Pancreas (tissue), 10 donors: ENCODE results near the gene USP10. TPM values are rescaled to one million over a fixed set of nuclear protein-coding genes. Genes with fewer than 3 reads are reported as not detected.

Experiments used
- ATAC-seq, 4 donors: fragments of 200-7000 bp; cut with Tn5 transposase; one replicate each; pipeline versions ENCODE4 v1.8.0 to v1.9.1; 2020; ENCODE audit warnings: mild to moderate bottlenecking in 4 of 4, moderate library complexity in 4 of 4
- DNase-seq, 6 donors: peaks; one replicate each; pipeline ENCODE4 v3.0.0-alpha.2; 2020
- FAIRE-seq: peaks from 2 replicates; lab custom pipeline; 2012; peaks lifted over from hg19 to GRCh38; lab: Jason Lieb, UNC
- H3K27ac ChIP-seq, 4 donors: fragments of 200-600 bp; sonication (generic); 1 replicate in 3 of 4; 2 replicates in 1 of 4; pipeline versions ENCODE4 v1.5.0 to v1.8.0; 2020
- H3K27me3 ChIP-seq, 4 donors: fragments of 200-600 bp; one replicate each; pipeline ENCODE4 v1.8.0; 2021
- H3K36me3 ChIP-seq, 3 donors: fragments of 200-600 bp; sonication (generic) in 1 of 3; one replicate each; pipeline versions ENCODE4 v1.5.0 to v1.8.0; 2020 to 2021
- H3K4me1 ChIP-seq, 3 donors: fragments of 200-600 bp; one replicate each; pipeline ENCODE4 v1.8.0; 2021
- H3K4me3 ChIP-seq, 4 donors: fragments of 200-600 bp; sonication (generic) in 2 of 4; one replicate each; pipeline versions ENCODE4 v1.5.0 to v1.8.0; 2020 to 2021
- H3K9me3 ChIP-seq, 4 donors: fragments of 200-600 bp; one replicate each; pipeline ENCODE4 v1.8.0; 2021
- CTCF ChIP-seq, 4 donors: fragments of 200-600 bp; sonication (generic) in 3 of 4; IDR thresholded peaks; one replicate each; pipeline versions ENCODE4 v1.5.0 to v1.8.0; 2021; ENCODE audit warnings: antibody characterized with exemption in 4 of 4
- WGBS, 2 donors: extraction: QIAGEN DNeasy Blood & Tissue Kit; methylation state at CpG; one replicate each; pipeline ENCODE4 v1.1.7; 2013; 5-methylcytosine and 5-hydroxymethylcytosine counted together
- intact Hi-C, 3 donors: fragments of 100-400 bp; cut with DNase I; formaldehyde crosslinking; loops; one replicate each; pipeline versions ENCODE4 v1.11.1 to v1.14.2; 2022
- polyA plus RNA-seq, 2 donors: library from polyadenylated mRNA; stranded (reverse); fragments of 200-250 nt; gene quantifications; one replicate each; pipeline ENCODE4 v1.2.3, GENCODE V29; 2013
- total RNA-seq, 6 donors: library from RNA; stranded (reverse); fragmentation: NEBNext Ultra II Directional in 4 of 6; extraction: Animal tissue kit (Norgen Biotek cat#: 25700) in 4 of 6; gene quantifications; one replicate each; pipeline versions ENCODE4 v1.2.1 to v1.2.4, GENCODE V29; 2021 to 2023
- donor health status: healthy with polysubstance abuse.
- donor health status: DM: no; HTN: no; CAD: no; lungs with moderate emphysema.
- donor health status: DM: no; HTN: no; CAD: no.
- donor health status: control.
- donor health status: control.
- donor health status: Bipolar disorder and iron deficiency.
- donor health status: DM: yes; HTN: yes; CAD: no.
- donor health status: DM: no; HTN: no; CAD: no.
- donor health status: DM: no; HTN: no; CAD: no.
- donor health status: DM: yes; HTN: yes; CAD: no.

USP10 gene
- total and polyA plus RNA-seq, 8 donors, result 11.4 to 40.6 (median 26.9) TPM

- H3K4me1 ChIP-seq, result no peaks in the 10 kb centered on the region
- peaks cover 0 to 26% (median 17%) of the 10 kb centered on the region in 3 donors for H3K36me3 ChIP-seq
- FAIRE-seq (no peak), ATAC-seq (no peak), DNase-seq (no peak)
- no peaks in the 10 kb centered on the region for H3K9me3 ChIP-seq
- no peak overlapping the region for H3K4me3 ChIP-seq
- H3K27me3 ChIP-seq, result no peaks in the 10 kb centered on the region
- intact Hi-C loops, result no loop called here
- no peak for TF ChIP-seq CTCF (IDR thresholded peaks at IDR 0.05)
- H3K27ac ChIP-seq, result no peak overlapping the region
- 91 to 98% methylated on average over 7 of the region's 7 CpGs for WGBS, 2 donors
Observed at GRCh38 chr16:84665843-84666242, 34.0 kb upstream of the USP10 start.

GRCh38 chr16:84667600-84668309, 32.0 kb upstream of the USP10 start:
- Histone ChIP-seq H3K27ac (no peak overlapping the region), H3K4me3 (no peak overlapping the region), H3K36me3 (peaks cover 0 to 12% (median 2%) of the 10 kb centered on the region in 3 donors), H3K27me3 (no peaks in the 10 kb centered on the region), H3K4me1 (no peaks in the 10 kb centered on the region), H3K9me3 (no peaks in the 10 kb centered on the region)
- FAIRE-seq (no peak), DNase-seq (no peak), ATAC-seq (no peak)
- TF ChIP-seq CTCF (IDR thresholded peaks at IDR 0.05), result no peak
- intact Hi-C loops, result no loop called here
- 84 to 85% methylated on average over 16 of the region's 16 CpGs for WGBS, 2 donors

GRCh38 chr16:84670063-84670462, 29.7 kb upstream of the USP10 start:
- WGBS, 2 donors, result 81 to 85% methylated on average over 12 of the region's 12 CpGs
- Histone ChIP-seq H3K4me1 (no peaks in the 10 kb centered on the region), H3K27ac (no peak overlapping the region), H3K27me3 (no peaks in the 10 kb centered on the region), H3K36me3 (no peaks in the 10 kb centered on the region), H3K9me3 (no peaks in the 10 kb centered on the region), H3K4me3 (no peak overlapping the region)
- peak in 1 of 4 donors; percentile 8 for ATAC-seq
- FAIRE-seq, result no peak
- DNase-seq, result no peak
- no peak for TF ChIP-seq CTCF (IDR thresholded peaks at IDR 0.05)
- intact Hi-C loops, result loop anchor here in 2 of 3 donors (10.0 kb wide), 2 partner anchors 55 to 65 kb away; no protein-coding TSS in a partner anchor

GRCh38 chr16:84672276-84673202, 27.3 kb upstream of the USP10 start:
- Histone ChIP-seq H3K27me3 (no peaks in the 10 kb centered on the region), H3K4me1 (no peaks in the 10 kb centered on the region), H3K9me3 (no peaks in the 10 kb centered on the region), H3K4me3 (no peak overlapping the region), H3K36me3 (no peaks in the 10 kb centered on the region), H3K27ac (no peak overlapping the region)
- FAIRE-seq (no peak), ATAC-seq (peak; percentile 89 to 98 (median 94)), DNase-seq (peak; percentile 54 to 95 (median 80))
- peak; percentile 88 to 91 (median 90) for TF ChIP-seq CTCF (IDR thresholded peaks at IDR 0.05)
- intact Hi-C loops, result loop anchor here in 2 of 3 donors (10.0 kb wide), 2 partner anchors 52 to 62 kb away; no protein-coding TSS in a partner anchor
- 42 to 48% methylated on average over 26 of the region's 26 CpGs for WGBS, 2 donors
